CD14-positive monocyte (primary cell): Measurements from ENCODE around the gene TMEM164. TPM values are rescaled to one million over a fixed set of nuclear protein-coding genes. Genes with fewer than 3 reads are reported as not detected.

ENCODE experiments used
- DNase-seq, 3 donors: peaks; one replicate each; pipeline ENCODE4 v3.0.0-alpha.2; 2011 to 2022
- H2AFZ ChIP-seq: 2 replicates; pipeline ENCODE4 v1.6.0; 2012; ENCODE audit warnings: mild to moderate bottlenecking, low read depth, low read length, inconsistent platforms; ENCODE audit not compliant: insufficient read depth, poor library complexity, severe bottlenecking
- H3K27ac ChIP-seq, 2 donors: 1 replicate in 1 of 2; 2 replicates in 1 of 2; pipeline ENCODE4 v1.5.1; 2012 to 2013; ENCODE audit warnings: low read length in 2 of 2, control low read depth in 1 of 2, inconsistent platforms in 1 of 2, low read depth in 1 of 2, mild to moderate bottlenecking in 1 of 2
- H3K27me3 ChIP-seq, 2 donors: one replicate each; pipeline versions ENCODE4 v1.6.0 to v1.6.1; 2011 to 2013; ENCODE audit warnings: low read length in 2 of 2; ENCODE audit not compliant: control insufficient read depth in 2 of 2, insufficient read depth in 2 of 2
- H3K36me3 ChIP-seq, 2 donors: replicated peaks in 1 of 2; 1 replicate in 1 of 2; 2 replicates in 1 of 2; pipeline versions ENCODE4 v1.5.1 to v1.6.1; 2012 to 2013; ENCODE audit warnings: low read length in 2 of 2, control low read depth in 1 of 2, inconsistent platforms in 1 of 2, mild to moderate bottlenecking in 1 of 2; ENCODE audit not compliant: insufficient read depth in 2 of 2, control insufficient read depth in 1 of 2
- H3K4me1 ChIP-seq, 2 donors: 1 replicate in 1 of 2; 2 replicates in 1 of 2; pipeline versions ENCODE4 v1.5.1 to v1.6.1; 2012 to 2013; ENCODE audit warnings: low read length in 2 of 2, control low read depth in 1 of 2, inconsistent platforms in 1 of 2, mild to moderate bottlenecking in 1 of 2, moderate library complexity in 1 of 2; ENCODE audit not compliant: insufficient read depth in 2 of 2, control insufficient read depth in 1 of 2
- H3K4me2 ChIP-seq: replicated peaks from 2 replicates; pipeline ENCODE3; 2012; ENCODE audit warnings: low read length, moderate library complexity, mild to moderate bottlenecking; ENCODE audit not compliant: poor library complexity, severe bottlenecking; ENCODE audit errors: extremely low read depth
- H3K4me3 ChIP-seq, 3 experiments: fragments of 200-600 bp in 1 of 3; sonication (generic) in 1 of 3; replicated peaks in 1 of 3; 1 replicate in 2 of 3; 2 replicates in 1 of 3; pipeline ENCODE4 v1.5.1; 2011 to 2013; ENCODE audit warnings: low read length in 3 of 3, mild to moderate bottlenecking in 3 of 3, control low read depth in 2 of 3, low read depth in 2 of 3, inconsistent platforms in 1 of 3, moderate library complexity in 1 of 3
- H3K79me2 ChIP-seq: 2 replicates; pipeline ENCODE4 v1.6.0; 2012; ENCODE audit warnings: mild to moderate bottlenecking, control low read depth, inconsistent platforms, low read length, moderate library complexity; ENCODE audit not compliant: insufficient read depth
- H3K9ac ChIP-seq: 2 replicates; pipeline ENCODE4 v1.6.0; 2017; ENCODE audit warnings: low read length, mild to moderate bottlenecking; ENCODE audit not compliant: insufficient read depth, poor library complexity, severe bottlenecking
- H3K9me3 ChIP-seq, 2 donors: replicated peaks in 1 of 2; 1 replicate in 1 of 2; 2 replicates in 1 of 2; pipeline versions ENCODE4 v1.5.1 to v1.6.1; 2012 to 2013; ENCODE audit warnings: low read length in 2 of 2, control low read depth in 1 of 2; ENCODE audit not compliant: control insufficient read depth in 1 of 2, insufficient read depth in 1 of 2
- H4K20me1 ChIP-seq: 2 replicates; pipeline ENCODE4 v1.6.0; 2012; ENCODE audit warnings: mild to moderate bottlenecking, low read length, control low read depth, moderate library complexity; ENCODE audit not compliant: insufficient read depth
- H3K27ac Mint-ChIP-seq, 7 donors: one replicate each; pipeline ENCODE4 v1.8.0; 2020; ENCODE audit warnings: mild to moderate bottlenecking in 7 of 7, mixed read lengths in 7 of 7, moderate library complexity in 6 of 7, inconsistent platforms in 2 of 7
- H3K27me3 Mint-ChIP-seq, 3 donors: one replicate each; pipeline ENCODE4 v1.8.0; 2021 to 2022; ENCODE audit warnings: low read depth in 3 of 3, mild to moderate bottlenecking in 3 of 3, mixed read lengths in 3 of 3, moderate library complexity in 3 of 3, inconsistent platforms in 1 of 3
- H3K36me3 Mint-ChIP-seq, 2 donors: one replicate each; pipeline ENCODE4 v1.8.0; 2020; ENCODE audit warnings: mixed read lengths in 2 of 2, inconsistent platforms in 1 of 2, mild to moderate bottlenecking in 1 of 2
- H3K4me1 Mint-ChIP-seq: one replicate; pipeline ENCODE4 v1.8.0; 2020; ENCODE audit warnings: mild to moderate bottlenecking, mixed read lengths
- H3K4me3 Mint-ChIP-seq, 2 donors: one replicate each; pipeline ENCODE4 v1.8.0; 2020; ENCODE audit warnings: mild to moderate bottlenecking in 2 of 2, mixed read lengths in 2 of 2, moderate library complexity in 1 of 2
- H3K9me3 Mint-ChIP-seq, 7 donors: one replicate each; pipeline ENCODE4 v1.8.0; 2020 to 2022; ENCODE audit warnings: mixed read lengths in 7 of 7, mild to moderate bottlenecking in 6 of 7, moderate library complexity in 6 of 7, inconsistent platforms in 2 of 7
- WGBS: methylation state at CpG from one replicate; pipeline ENCODE4 v1.1.5; 2013; ENCODE audit warnings: missing lambda C conversion rate; ENCODE audit not compliant: insufficient coverage; 5-methylcytosine and 5-hydroxymethylcytosine counted together
- intact Hi-C, 2 donors: fragments of 100-400 bp; cut with micrococcal nuclease; formaldehyde crosslinking; loops; one replicate each; pipeline versions ENCODE4 v1.15.0 to v1.15.1; 2023
- polyA plus RNA-seq, 3 donors: library from polyadenylated mRNA; depleted of rRNA in 1 of 3; unstranded in 2 of 3; stranded (reverse) in 1 of 3; fragments of 300-500 nt in 2 of 3; fragments of >200 nt in 1 of 3; fragmentation: Illumina TruSeq in 2 of 3; gene quantifications; 1 replicate in 2 of 3; 2 replicates in 1 of 3; pipeline ENCODE4 v1.2.3, GENCODE V29; 2012 to 2021
- TF ChIP-seq, protein P1 (sequence below): fragments of 200-600 bp; IDR thresholded peaks from one replicate; pipeline ENCODE4 v1.8.0; 2022; ENCODE audit warnings: antibody characterized with exemption, mild to moderate bottlenecking

TMEM164 gene
- polyA plus RNA-seq, 3 donors, result 5.3 to 39.5 (median 7.3) TPM

DNA sequence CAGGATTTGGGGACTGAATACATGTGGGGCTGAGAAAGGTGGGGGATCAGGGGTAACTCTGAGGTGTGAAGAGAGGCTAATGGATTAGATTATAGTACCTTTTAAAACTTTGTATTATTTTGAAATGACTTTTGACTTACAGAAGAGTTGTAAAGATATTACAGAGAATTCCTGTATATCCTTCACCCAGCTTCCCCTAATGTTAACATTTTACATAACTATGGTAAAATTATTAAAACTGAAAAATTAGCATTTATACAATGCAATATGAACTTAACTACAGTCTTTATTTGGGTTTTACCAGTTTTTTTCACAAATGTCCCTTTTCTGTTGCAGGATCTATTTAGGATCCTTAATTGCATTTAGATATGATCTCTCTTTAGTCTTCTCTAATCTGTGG is 57.4 kb downstream of the TMEM164 start:
- H3K4me2 ChIP-seq, result no peak overlapping the region
- Mint-ChIP-seq H3K27me3 (peaks cover 0 to 6% (median 0%) of the 10 kb centered on the region in 3 donors), H3K36me3 (peaks cover 3 to 11% of the 10 kb centered on the region in 2 donors), H3K4me1 (peaks cover 51% of the 10 kb centered on the region), H3K9me3 (peaks cover 0 to 3% (median 0%) of the 10 kb centered on the region in 7 donors), H3K4me3 (no peak overlapping the region), H3K27ac (peak overlapping the region in 5 of 7 donors; percentile 10 to 84 (median 61))
- no peak overlapping the region for H3K4me3 ChIP-seq
- no peak overlapping the region for H2AFZ ChIP-seq
- no peak overlapping the region for H3K9ac ChIP-seq
- no peak overlapping the region for H3K27ac ChIP-seq
- H3K79me2 ChIP-seq, result peaks cover 80% of the 10 kb centered on the region
- no peaks in the 10 kb centered on the region for H3K36me3 ChIP-seq
- H3K4me1 ChIP-seq, result peaks cover 14 to 24% of the 10 kb centered on the region in 2 donors
- no peak for DNase-seq
- TF ChIP-seq, protein P1, sequence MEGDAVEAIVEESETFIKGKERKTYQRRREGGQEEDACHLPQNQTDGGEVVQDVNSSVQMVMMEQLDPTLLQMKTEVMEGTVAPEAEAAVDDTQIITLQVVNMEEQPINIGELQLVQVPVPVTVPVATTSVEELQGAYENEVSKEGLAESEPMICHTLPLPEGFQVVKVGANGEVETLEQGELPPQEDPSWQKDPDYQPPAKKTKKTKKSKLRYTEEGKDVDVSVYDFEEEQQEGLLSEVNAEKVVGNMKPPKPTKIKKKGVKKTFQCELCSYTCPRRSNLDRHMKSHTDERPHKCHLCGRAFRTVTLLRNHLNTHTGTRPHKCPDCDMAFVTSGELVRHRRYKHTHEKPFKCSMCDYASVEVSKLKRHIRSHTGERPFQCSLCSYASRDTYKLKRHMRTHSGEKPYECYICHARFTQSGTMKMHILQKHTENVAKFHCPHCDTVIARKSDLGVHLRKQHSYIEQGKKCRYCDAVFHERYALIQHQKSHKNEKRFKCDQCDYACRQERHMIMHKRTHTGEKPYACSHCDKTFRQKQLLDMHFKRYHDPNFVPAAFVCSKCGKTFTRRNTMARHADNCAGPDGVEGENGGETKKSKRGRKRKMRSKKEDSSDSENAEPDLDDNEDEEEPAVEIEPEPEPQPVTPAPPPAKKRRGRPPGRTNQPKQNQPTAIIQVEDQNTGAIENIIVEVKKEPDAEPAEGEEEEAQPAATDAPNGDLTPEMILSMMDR, result no peak
- intact Hi-C loops, result no loop called here
- H3K27me3 ChIP-seq, result no peaks in the 10 kb centered on the region
- H4K20me1 ChIP-seq, result peaks cover 2% of the 10 kb centered on the region
- no peaks in the 10 kb centered on the region for H3K9me3 ChIP-seq

- Mint-ChIP-seq H3K27ac (peak overlapping the region in 6 of 7 donors; percentile 71 to 84 (median 75)), H3K27me3 (peaks cover 0 to 4% (median 0%) of the 10 kb centered on the region in 3 donors), H3K36me3 (peaks cover 5 to 10% of the 10 kb centered on the region in 2 donors), H3K4me1 (peaks cover 47% of the 10 kb centered on the region), H3K4me3 (peak overlapping the region in 1 of 2 donors; percentile 39), H3K9me3 (no peaks in the 10 kb centered on the region)
- Histone ChIP-seq H3K27ac (peak overlapping the region; percentile 46 to 73), H3K36me3 (peaks cover 0 to 4% of the 10 kb centered on the region in 2 donors), H4K20me1 (no peaks in the 10 kb centered on the region), H3K79me2 (peaks cover 75% of the 10 kb centered on the region), H3K4me1 (peaks cover 14 to 24% of the 10 kb centered on the region in 2 donors), H3K9ac (no peak overlapping the region), H3K4me3 (peak overlapping the region in 1 of 3 experiments; percentile 37), H3K9me3 (no peaks in the 10 kb centered on the region), H3K4me2 (peak overlapping the region; percentile 42), H2AFZ (no peak overlapping the region), H3K27me3 (no peaks in the 10 kb centered on the region)
- no CpG with 5 or more reads among the region's 1 CpG for WGBS
- TF ChIP-seq, protein P1, result no peak
- intact Hi-C loops, result no loop called here
- DNase-seq, result peak in 2 of 3 donors; percentile 13 to 16
Measured at GRCh38 chrX:110060846-110061537, 58.1 kb downstream of the TMEM164 start.
